ENCODE measurements around the gene CPSF7.
A peak's percentile ranks its signal among the peaks of the same experiment; 100 is the strongest.

The CPSF7 gene

GRCh38 chr11:61367406-61367805, 62.4 kb downstream of the CPSF7 start (continued):
- no peak for TF ChIP-seq ZNF398 (tag by site-specific recombination; IDR thresholded peaks at IDR 0.05)
- no peak for TF ChIP-seq ZNF707 (tag by site-specific recombination; IDR thresholded peaks at IDR 0.05)
- TF ChIP-seq ZNF768 (tag by site-specific recombination; IDR thresholded peaks at IDR 0.05) = no peak

GRCh38 chr11:61364012-61364675, 65.6 kb downstream of the CPSF7 start:
- POLR2A ChIA-PET = no interaction called here

GRCh38 chr11:61362542-61362875, 67.3 kb downstream of the CPSF7 start:
- CTCF ChIA-PET = interaction anchor here (0.5 to 9.6 kb wide), 7 partner anchors 8 to 531 kb away, joined by 3 to 69 read pairs (median 4); no protein-coding TSS in a partner anchor
- H3K27ac ChIP-seq (ENCODE audit: extremely low read depth, low read depth, low read length) = peak overlapping the region; percentile 94; the same call in 1 of the 2 replicates
- POLR2A ChIA-PET = interaction anchor here (0.9 to 4.6 kb wide), 21 partner anchors 8 to 449 kb away, joined by 3 to 56 read pairs (median 5); partner anchors contain the start of genes CPSF7, DDB1, SDHAF2 and TKFC
- H3K4me1 ChIP-seq (ENCODE audit: control insufficient read depth, insufficient read depth, low read length) = peaks cover 2% of the 10 kb centered on the region; the same call in 1 of the 2 replicates
- peak overlapping the region; percentile 65 for H3K4me3 ChIP-seq (ENCODE audit: low read depth, low read length)
- no peaks in the 10 kb centered on the region for H3K9me3 ChIP-seq (ENCODE audit: control insufficient read depth, insufficient read depth, low read depth, low read length)
- peaks cover 13 to 39% of the 10 kb centered on the region in 2 experiments for H3K36me3 ChIP-seq (ENCODE audit: control insufficient read depth in 2 of 2, insufficient read depth in 1 of 2, low read length in 2 of 2)
- TF ChIP-seq ZNF274 (IDR thresholded peaks at IDR 0.05; ENCODE audit: low read length) (no peak), ZNF274 (tag by site-specific recombination; IDR thresholded peaks at IDR 0.05; ENCODE audit: borderline replicate concordance) (no peak), MYNN (tag by site-specific recombination; IDR thresholded peaks at IDR 0.05; ENCODE audit: borderline replicate concordance) (no peak), ZNF174 (tag by site-specific recombination; IDR thresholded peaks at IDR 0.05) (no peak), SCRT1 (tag by site-specific recombination; IDR thresholded peaks at IDR 0.05; ENCODE audit: borderline replicate concordance) (no peak), ZNF830 (tag by site-specific recombination; IDR thresholded peaks at IDR 0.05; ENCODE audit: low read depth) (no peak), EGR2 (tag by site-specific recombination; IDR thresholded peaks at IDR 0.05; ENCODE audit: low read depth) (no peak), ZFP41 (tag by site-specific recombination; IDR thresholded peaks at IDR 0.05; ENCODE audit: borderline replicate concordance) (no peak), ZBTB7A (tag by site-specific recombination; IDR thresholded peaks at IDR 0.05; ENCODE audit: low read depth) (no peak), INSM2 (tag by site-specific recombination; IDR thresholded peaks at IDR 0.05) (no peak), ZFP69B (tag by site-specific recombination; IDR thresholded peaks at IDR 0.05) (no peak), ZNF366 (tag by site-specific recombination; conservative IDR thresholded peaks at IDR 0.05) (no peak), ZNF623 (tag by site-specific recombination; IDR thresholded peaks at IDR 0.05) (no peak), ZNF416 (tag by site-specific recombination; IDR thresholded peaks at IDR 0.05) (no peak), ZNF132 (tag by site-specific recombination; IDR thresholded peaks at IDR 0.05; ENCODE audit: borderline replicate concordance) (no peak)

More at GRCh38 chr11:61364012-61364675, 65.6 kb downstream of the CPSF7 start:
- CTCF ChIA-PET = interaction anchor here (0.9 to 9.6 kb wide), 4 partner anchors 18 to 29 kb away, joined by 3 to 69 read pairs (median 22); partner anchors contain the start of gene TMEM216
- no peak overlapping the region for H3K4me3 ChIP-seq (ENCODE audit: low read depth, low read length)
- peaks cover 2% of the 10 kb centered on the region; the same call in 1 of the 2 replicates for H3K4me1 ChIP-seq (ENCODE audit: control insufficient read depth, insufficient read depth, low read length)
- H3K9me3 ChIP-seq (ENCODE audit: control insufficient read depth, insufficient read depth, low read depth, low read length) = no peaks in the 10 kb centered on the region
- peaks cover 14 to 55% of the 10 kb centered on the region in 2 experiments for H3K36me3 ChIP-seq (ENCODE audit: control insufficient read depth in 2 of 2, insufficient read depth in 1 of 2, low read length in 2 of 2)
- no peak overlapping the region for H3K27ac ChIP-seq (ENCODE audit: extremely low read depth, low read depth, low read length)
- TF ChIP-seq IKZF3 (tag by site-specific recombination; IDR thresholded peaks at IDR 0.05) = no peak
- TF ChIP-seq ZFHX2 (tag by site-specific recombination; conservative IDR thresholded peaks at IDR 0.05) = no peak
- TF ChIP-seq YY2 (tag by site-specific recombination; IDR thresholded peaks at IDR 0.05) = no peak
- no peak for TF ChIP-seq ZNF660 (tag by site-specific recombination; IDR thresholded peaks at IDR 0.05)
- no peak for TF ChIP-seq ZNF626 (tag by site-specific recombination; IDR thresholded peaks at IDR 0.05)
- no peak for TF ChIP-seq HOXA7 (CRISPR knock-in tag; IDR thresholded peaks at IDR 0.05; ENCODE audit: borderline replicate concordance)
- TF ChIP-seq ZSCAN5A (tag by site-specific recombination; IDR thresholded peaks at IDR 0.05) = no peak
- TF ChIP-seq HIC1 (tag by site-specific recombination; IDR thresholded peaks at IDR 0.05) = no peak

Data from HEK293 (cell line).